ENCODE data around the gene CES3.
"Not testable (repeated sequence)": the region's sequence is repeated elsewhere in the genome, so short reads cannot be mapped to it uniquely, and the experiment has no call there.

DNA sequence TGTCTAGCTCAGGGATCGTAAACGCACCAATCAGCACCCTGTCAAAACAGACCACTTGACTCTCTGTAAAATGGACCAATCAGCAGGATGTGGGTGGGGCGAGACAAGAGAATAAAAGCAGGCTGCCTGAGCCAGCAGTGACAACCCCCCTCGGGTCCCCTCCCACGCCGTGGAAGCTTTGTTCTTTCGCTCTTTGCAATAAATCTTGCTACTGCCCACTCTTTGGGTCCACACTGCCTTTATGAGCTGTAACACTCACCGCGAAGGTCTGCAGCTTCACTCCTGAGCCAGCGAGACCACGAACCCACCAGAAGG lies 13.8 kb downstream of the CES3 start:
- TF ChIP-seq, protein P1, sequence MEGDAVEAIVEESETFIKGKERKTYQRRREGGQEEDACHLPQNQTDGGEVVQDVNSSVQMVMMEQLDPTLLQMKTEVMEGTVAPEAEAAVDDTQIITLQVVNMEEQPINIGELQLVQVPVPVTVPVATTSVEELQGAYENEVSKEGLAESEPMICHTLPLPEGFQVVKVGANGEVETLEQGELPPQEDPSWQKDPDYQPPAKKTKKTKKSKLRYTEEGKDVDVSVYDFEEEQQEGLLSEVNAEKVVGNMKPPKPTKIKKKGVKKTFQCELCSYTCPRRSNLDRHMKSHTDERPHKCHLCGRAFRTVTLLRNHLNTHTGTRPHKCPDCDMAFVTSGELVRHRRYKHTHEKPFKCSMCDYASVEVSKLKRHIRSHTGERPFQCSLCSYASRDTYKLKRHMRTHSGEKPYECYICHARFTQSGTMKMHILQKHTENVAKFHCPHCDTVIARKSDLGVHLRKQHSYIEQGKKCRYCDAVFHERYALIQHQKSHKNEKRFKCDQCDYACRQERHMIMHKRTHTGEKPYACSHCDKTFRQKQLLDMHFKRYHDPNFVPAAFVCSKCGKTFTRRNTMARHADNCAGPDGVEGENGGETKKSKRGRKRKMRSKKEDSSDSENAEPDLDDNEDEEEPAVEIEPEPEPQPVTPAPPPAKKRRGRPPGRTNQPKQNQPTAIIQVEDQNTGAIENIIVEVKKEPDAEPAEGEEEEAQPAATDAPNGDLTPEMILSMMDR (IDR thresholded peaks at IDR 0.05; ENCODE audit: insufficient read depth, low read length, poor library complexity, severe bottlenecking): not testable (repeated sequence)
- TF ChIP-seq EZH2phosphoT487 (conservative IDR thresholded peaks at IDR 0.05; ENCODE audit: low read length): not testable (repeated sequence)
